Left renal cortex interstitium (tissue), 4 donors: ENCODE data around the gene ZDHHC23. TPM values are rescaled to one million over a fixed set of nuclear protein-coding genes. Genes with fewer than 3 reads are reported as not detected.

ENCODE experiments used
- DNase-seq, 4 donors: peaks; one replicate each; pipeline ENCODE4 v3.0.0-alpha.2; 2013; ENCODE audit warnings: low read depth in 4 of 4, low spot score in 2 of 4, missing footprints in 1 of 4
- polyA plus RNA-seq, 4 donors: library from polyadenylated mRNA; unstranded; fragments of 120-200 nt; gene quantifications; one replicate each; pipeline ENCODE4 v1.2.1, GENCODE V29; 2013; ENCODE audit not compliant: insufficient read length in 4 of 4

Gene ZDHHC23, protein sequence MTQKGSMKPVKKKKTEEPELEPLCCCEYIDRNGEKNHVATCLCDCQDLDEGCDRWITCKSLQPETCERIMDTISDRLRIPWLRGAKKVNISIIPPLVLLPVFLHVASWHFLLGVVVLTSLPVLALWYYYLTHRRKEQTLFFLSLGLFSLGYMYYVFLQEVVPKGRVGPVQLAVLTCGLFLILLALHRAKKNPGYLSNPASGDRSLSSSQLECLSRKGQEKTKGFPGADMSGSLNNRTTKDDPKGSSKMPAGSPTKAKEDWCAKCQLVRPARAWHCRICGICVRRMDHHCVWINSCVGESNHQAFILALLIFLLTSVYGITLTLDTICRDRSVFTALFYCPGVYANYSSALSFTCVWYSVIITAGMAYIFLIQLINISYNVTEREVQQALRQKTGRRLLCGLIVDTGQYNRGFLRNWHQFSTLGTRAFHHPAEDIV
- polyA plus RNA-seq = 10 to 100 TPM in 2 of 4 donors, 1 to 10 TPM in 2; 8.6 to 14.9 (median 11.4) TPM

DNA sequence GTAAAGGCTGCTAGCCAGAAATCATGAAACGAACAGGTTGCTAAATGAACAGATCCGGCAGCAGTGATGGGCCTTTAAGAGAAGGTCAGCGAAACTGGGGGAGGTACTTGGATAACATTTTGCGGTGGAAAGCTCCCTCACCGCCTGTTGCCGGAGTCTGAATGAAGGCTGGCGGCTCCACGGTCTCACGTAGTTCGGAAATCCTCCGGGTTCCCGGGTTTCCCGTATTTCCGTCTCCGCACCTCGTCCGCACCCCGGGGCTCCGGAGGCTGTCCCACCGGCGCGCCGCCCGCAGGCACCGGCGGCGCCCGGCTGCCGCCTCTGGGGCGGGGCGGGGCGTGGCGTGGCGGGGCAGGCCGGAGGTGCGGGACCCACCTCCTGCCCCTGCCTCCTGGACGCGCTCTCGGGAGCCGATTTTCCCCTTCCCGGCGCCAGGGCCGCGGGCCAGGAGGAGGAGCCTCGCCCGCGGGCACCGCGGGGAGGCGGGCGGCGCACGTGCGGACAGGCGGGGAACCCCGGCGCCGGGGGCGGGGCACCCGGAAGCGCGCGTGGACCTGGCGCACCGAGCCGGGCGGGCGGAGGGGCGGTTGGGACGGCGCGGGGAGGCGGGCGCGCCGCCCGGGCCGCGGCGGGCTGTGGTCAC, at the start of gene ZDHHC23:
Gene ZDHHC23, plus strand, starts transcription at position 642 of the 643 bp plus-strand sequence. CDS start 790 bp downstream, outside the sequence.
- DNase-seq = peak in 3 of 4 donors; percentile 11 to 32 (median 19)

DNA sequence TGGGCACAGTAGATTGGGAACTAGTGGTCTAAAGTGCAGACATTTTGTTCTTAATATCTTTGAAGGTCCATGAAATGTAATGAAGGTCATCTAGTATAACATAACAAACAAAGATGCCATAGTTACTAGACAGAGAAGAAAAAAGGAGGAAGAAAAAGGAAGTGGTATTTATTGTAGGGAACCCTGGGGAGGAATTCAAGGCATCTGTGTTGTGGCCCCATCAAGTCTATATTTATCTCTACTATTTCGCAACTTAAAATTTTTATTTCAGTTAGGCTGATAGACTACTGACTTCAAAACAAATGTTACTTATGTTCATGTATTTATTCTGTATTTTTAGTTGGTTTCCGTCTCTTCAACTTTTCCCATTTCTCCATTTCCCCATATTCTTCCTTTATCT, 48.9 kb upstream of the ZDHHC23 start:
- DNase-seq = no peak

- no peak for DNase-seq
These were observed 41.2 kb upstream of the ZDHHC23 start for GRCh38 chr3:113906568-113907140.

GRCh38 chr3:113908133-113908532, 39.7 kb upstream of the ZDHHC23 start:
- no peak for DNase-seq

GRCh38 chr3:113910966-113911365, 36.8 kb upstream of the ZDHHC23 start:
- DNase-seq = no peak

DNA sequence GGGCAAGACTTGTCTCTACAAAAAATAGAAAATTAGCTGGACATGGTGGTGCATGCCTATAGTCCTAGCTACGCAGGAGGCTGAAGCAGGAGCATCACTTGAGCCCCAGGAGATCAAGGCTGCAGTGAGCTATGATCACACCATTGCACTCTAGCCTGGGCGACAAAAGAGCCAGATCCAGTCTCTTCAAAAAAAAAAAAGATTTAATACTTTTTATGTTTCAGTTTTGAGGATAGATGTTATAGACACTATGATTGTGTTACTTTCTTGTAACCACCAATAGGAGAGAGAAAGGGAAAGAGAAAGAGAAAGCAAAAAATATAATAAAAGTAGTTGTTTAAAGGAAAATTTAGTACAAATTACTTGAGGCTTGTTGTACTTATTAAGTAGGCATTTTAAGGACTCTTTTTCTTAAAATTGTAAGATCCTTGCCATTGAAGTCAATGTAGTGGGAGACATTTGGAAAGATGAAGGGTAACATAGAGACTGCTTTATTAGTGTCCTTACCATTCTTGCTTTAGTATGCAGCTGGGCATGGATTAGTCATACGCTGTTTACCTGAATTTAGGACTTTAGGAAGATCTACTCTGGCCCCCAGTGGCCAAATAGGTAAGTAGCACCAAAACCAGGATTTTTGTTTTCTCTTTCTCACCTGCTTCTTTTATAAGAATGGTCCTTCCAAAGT, 35.1 kb upstream of the ZDHHC23 start:
- DNase-seq = peak; percentile 6 to 32 (median 22)

DNA sequence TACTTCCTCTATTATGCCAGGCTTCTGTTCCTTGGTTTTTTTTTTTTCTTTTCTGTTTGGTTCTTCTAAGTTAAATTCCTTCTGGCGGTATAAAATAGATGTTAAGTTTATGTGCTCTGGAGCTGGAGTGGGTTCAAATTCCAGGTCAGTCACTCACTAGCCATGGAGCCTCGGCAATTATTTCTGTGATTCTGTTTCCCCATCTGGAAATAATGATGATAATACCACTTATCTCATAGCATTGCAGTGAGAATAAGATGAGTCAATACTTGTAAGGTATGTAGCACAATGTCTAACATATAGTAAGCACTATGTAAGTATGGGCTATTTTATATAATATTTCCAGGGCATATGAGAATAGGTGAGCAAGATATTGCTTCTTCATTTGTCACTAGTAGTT, 33.2 kb upstream of the ZDHHC23 start:
- DNase-seq = no peak

DNA sequence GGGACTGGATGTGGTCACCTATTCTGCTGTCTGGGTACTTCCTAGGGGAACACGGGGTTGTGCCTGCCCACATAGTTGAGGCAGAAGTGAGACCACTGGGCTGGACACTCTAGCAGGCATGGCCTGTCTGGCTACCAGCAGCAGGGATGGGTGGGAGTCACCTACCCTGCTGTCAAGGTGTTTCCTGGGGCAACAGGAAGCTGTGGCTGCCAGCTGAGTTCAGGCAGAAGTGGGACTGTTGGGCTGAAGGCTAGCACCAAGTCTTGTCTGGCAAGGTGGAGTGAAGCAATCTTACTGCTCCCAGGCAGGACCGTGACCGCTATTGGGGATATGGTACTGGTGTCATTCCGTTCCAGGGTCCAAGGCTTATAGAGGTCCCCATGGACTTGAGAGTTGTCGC, 20.3 kb upstream of the ZDHHC23 start:
- DNase-seq = no peak

- no peak for DNase-seq
These were observed 982 bp upstream of the ZDHHC23 start for GRCh38 chr3:113946831-113947230.

GRCh38 chr3:113948015-113948917, 453 bp downstream of the ZDHHC23 start:
- DNase-seq = peak in 3 of 4 donors; percentile 7 to 38 (median 19)

- DNase-seq = no peak
These were observed 5.1 kb downstream of the ZDHHC23 start for GRCh38 chr3:113952921-113953320.

DNA sequence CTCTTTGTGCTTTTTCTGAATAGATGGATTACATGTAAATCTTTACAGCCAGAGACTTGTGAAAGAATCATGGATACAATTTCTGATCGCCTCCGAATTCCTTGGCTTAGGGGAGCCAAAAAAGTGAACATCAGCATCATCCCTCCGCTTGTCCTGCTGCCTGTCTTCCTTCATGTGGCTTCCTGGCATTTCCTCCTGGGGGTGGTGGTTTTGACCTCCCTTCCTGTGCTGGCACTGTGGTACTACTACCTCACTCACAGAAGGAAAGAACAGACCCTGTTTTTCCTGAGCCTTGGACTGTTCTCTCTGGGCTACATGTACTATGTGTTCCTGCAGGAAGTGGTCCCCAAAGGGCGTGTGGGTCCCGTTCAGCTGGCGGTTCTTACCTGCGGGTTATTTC, 5.9 kb downstream of the ZDHHC23 start:
- no peak for DNase-seq

DNA sequence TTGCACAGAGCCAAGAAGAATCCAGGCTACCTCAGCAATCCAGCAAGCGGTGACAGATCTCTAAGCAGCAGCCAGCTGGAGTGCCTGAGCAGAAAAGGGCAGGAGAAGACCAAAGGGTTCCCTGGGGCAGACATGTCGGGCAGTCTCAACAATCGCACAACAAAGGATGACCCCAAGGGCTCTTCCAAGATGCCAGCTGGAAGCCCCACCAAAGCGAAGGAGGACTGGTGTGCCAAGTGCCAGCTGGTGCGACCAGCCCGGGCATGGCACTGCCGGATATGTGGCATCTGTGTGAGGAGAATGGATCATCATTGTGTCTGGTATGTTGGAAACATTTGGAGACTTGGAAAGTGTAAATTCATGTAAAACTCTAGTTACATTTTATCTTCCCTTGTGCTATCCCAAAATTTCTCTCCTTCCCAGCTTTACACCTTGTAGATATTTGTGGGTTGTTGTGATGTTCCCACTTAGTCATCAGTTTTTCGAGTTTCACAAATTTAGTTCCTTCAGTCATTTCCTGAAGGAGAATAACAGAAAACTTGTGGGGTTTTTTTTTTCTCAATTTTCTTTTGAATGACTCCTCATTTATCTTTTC, 6.4 kb downstream of the ZDHHC23 start:
- DNase-seq = no peak

- no peak for DNase-seq
These were observed 16.1 kb downstream of the ZDHHC23 start for GRCh38 chr3:113963879-113964278.

DNA sequence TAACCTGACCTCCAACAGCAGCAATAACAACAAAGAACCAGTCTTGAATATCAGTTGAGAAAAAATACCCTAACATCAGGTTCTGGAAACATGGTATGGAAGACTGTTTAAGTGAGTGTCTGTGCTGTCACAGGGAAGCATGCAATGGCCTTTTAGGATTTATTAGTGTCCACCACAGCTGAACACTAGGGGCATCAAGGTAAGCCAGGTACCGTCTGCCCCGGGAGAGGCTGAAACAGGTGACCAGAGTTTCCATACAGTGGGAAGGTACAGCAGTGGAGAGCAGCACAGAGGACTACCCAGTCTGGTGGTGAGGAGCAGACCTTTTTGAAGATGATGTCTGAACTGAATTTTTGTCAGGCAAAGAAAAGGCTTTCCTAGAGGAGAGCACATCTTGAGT, 18.4 kb downstream of the ZDHHC23 start:
- no peak for DNase-seq

DNA sequence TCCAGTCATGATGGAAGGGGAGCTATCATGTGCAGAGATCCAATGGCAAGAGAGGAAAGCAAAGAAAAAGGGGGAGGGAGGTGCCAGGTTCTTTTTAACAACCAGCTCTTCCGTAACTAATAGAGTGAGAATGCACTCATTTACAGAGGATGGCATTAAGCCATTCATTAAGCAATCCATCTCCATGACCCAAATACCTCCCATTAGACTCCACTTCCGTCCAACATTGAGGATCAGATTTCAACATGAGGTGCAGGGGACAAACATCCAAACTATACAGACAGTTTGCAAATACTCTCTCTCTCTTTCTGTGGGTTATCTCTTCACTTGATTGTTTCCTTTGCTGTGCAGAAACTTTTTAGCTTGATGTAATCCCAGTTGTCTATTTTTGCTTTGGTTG, 21.2 kb downstream of the ZDHHC23 start:
- DNase-seq = no peak

- DNase-seq = no peak
These were observed 30.0 kb downstream of the ZDHHC23 start for GRCh38 chr3:113977822-113978221.

DNA sequence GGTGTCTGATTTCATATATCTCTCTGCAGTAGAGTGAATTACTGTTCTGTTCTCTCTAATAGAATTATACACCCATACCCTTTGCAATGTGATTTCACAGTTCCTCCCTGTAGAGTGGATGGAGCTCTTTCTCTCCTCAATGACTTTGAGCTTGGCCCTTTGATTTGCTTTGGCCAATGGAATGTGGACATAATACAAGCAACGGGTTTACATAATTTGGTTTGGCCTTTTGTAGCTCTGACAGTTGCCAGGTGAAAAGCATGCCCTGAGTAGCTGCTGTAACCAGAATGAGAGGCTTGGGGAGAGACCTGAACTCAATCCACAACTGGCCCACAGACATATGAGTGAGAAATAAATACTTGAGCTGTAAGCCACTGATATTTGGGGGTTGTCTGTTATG, 32.1 kb downstream of the ZDHHC23 start:
- DNase-seq = no peak

- no peak for DNase-seq
These were observed 34.0 kb downstream of the ZDHHC23 start for GRCh38 chr3:113981803-113982202.

GRCh38 chr3:113983544-113983943, 35.7 kb downstream of the ZDHHC23 start:
- DNase-seq = no peak
